ENCODE results near the gene BMPER. TPM values are rescaled to one million over a fixed set of nuclear protein-coding genes. Genes with fewer than 3 reads are reported as not detected.

The BMPER gene
- total RNA-seq, 2 experiments from 2014 or later, result not detected

DNA sequence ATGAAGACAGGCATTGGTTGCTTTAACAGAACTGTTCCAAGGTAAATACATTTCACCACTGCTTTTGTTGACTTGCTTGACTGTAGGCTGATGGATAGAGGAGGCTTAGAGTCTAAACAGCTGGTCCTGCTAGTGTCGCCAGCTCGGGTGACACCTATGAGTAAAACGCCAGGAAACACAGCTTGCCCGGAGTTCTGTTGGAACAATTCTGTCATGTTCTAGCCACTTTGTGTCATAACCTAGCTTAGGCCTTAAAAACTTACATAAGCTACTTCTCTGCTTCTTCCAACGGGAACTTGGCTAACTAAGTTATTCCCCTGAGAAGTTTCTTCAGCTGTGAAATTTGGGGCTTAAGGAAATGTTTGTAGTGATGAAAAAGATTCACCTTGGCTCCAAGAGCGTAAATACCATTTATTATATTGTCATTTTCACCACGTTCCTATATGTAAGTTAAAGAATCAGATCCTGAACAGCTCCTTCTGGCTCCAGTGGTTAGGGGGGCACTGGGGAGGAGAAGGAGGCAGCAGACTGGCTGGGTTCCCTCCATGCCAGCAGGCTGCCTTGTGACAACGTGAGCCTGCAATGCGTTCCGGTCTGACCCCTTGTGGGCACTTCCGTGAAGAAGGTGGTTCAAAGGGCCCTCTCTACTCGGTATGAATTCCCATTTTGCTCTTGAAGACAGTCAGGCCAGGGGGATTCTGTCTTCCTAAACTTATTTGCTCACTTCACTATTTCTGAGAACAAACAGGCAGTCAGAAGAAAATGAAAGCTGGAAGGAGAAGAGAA is 253.2 kb downstream of the BMPER start:
- no peaks in the 10 kb centered on the region for H3K27me3 ChIP-seq (ENCODE audit: control insufficient read depth in 1 of 2, insufficient read depth in 2 of 2, low read length in 2 of 2)
- H3K4me1 ChIP-seq (ENCODE audit: insufficient read depth, low read length), result no peaks in the 10 kb centered on the region
- Mint-ChIP-seq H3K27me3 (no peaks in the 10 kb centered on the region), H3K4me1 (ENCODE audit: low read depth) (no peaks in the 10 kb centered on the region), H3K36me3 (ENCODE audit: low read depth) (no peaks in the 10 kb centered on the region), H3K27ac (no peak overlapping the region), H3K4me3 (no peak overlapping the region), H3K9me3 (peaks cover 3% of the 10 kb centered on the region)
- H3K9me3 ChIP-seq (ENCODE audit: control insufficient read depth in 1 of 2, insufficient read depth in 1 of 2, low read length in 2 of 2), result peaks cover 0 to 19% of the 10 kb centered on the region in 2 experiments
- DNase-seq (no peak), ATAC-seq (ENCODE audit: poor library complexity) (no peak)
- H3K27ac ChIP-seq (ENCODE audit: low read depth in 1 of 2, low read length in 2 of 2), result no peak overlapping the region
- H3K36me3 ChIP-seq (ENCODE audit: insufficient read depth, low read length), result no peaks in the 10 kb centered on the region
- H3K4me3 ChIP-seq (ENCODE audit: low read length), result no peak overlapping the region
- TF ChIP-seq, protein P1, sequence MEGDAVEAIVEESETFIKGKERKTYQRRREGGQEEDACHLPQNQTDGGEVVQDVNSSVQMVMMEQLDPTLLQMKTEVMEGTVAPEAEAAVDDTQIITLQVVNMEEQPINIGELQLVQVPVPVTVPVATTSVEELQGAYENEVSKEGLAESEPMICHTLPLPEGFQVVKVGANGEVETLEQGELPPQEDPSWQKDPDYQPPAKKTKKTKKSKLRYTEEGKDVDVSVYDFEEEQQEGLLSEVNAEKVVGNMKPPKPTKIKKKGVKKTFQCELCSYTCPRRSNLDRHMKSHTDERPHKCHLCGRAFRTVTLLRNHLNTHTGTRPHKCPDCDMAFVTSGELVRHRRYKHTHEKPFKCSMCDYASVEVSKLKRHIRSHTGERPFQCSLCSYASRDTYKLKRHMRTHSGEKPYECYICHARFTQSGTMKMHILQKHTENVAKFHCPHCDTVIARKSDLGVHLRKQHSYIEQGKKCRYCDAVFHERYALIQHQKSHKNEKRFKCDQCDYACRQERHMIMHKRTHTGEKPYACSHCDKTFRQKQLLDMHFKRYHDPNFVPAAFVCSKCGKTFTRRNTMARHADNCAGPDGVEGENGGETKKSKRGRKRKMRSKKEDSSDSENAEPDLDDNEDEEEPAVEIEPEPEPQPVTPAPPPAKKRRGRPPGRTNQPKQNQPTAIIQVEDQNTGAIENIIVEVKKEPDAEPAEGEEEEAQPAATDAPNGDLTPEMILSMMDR (IDR thresholded peaks at IDR 0.05), result no peak
- POLR2A ChIA-PET, result no interaction called here
- intact Hi-C loops (cut with DNase I, micrococcal nuclease), result no loop called here
- CTCF ChIA-PET, result no interaction called here

DNA sequence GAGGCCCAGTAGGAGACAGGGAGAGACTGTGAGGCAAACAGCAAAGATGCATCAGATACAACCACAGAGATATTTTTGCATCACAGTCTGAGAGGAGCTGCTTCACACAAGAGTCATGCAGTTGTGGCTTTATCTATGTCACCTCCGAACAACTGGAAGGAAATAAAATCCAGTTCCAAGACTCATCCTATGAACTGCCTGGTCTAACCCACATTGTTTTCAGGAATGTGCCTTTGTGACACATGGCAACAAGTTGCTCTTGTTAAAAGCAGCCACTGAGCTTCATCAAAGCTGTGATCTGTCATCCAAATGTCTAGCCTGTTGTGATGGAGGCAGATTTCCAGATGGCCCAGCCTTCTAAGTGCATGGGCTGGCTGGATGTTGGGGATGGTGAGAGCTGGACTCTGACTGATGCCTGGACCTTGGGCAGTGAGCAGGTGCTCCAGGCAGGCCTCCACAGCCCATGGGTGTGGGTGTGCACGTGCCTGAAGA is 255.0 kb downstream of the BMPER start:
- Histone ChIP-seq H3K36me3 (ENCODE audit: insufficient read depth, low read length) (no peaks in the 10 kb centered on the region), H3K4me3 (ENCODE audit: low read length) (no peak overlapping the region), H3K27me3 (ENCODE audit: control insufficient read depth in 1 of 2, insufficient read depth in 2 of 2, low read length in 2 of 2) (no peaks in the 10 kb centered on the region), H3K9me3 (ENCODE audit: control insufficient read depth in 1 of 2, insufficient read depth in 1 of 2, low read length in 2 of 2) (peaks cover 0 to 23% of the 10 kb centered on the region in 2 experiments), H3K27ac (ENCODE audit: low read depth in 1 of 2, low read length in 2 of 2) (no peak overlapping the region), H3K4me1 (ENCODE audit: insufficient read depth, low read length) (no peaks in the 10 kb centered on the region)
- POLR2A ChIA-PET, result no interaction called here
- H3K36me3 Mint-ChIP-seq (ENCODE audit: low read depth), result no peaks in the 10 kb centered on the region
- TF ChIP-seq, protein P1 (IDR thresholded peaks at IDR 0.05), result no peak
- CTCF ChIA-PET, result no interaction called here
- no peak overlapping the region for H3K4me3 Mint-ChIP-seq
- no peaks in the 10 kb centered on the region for H3K4me1 Mint-ChIP-seq (ENCODE audit: low read depth)
- ATAC-seq (ENCODE audit: poor library complexity), result no peak
- intact Hi-C loops (cut with DNase I, micrococcal nuclease), result no loop called here
- no peak for DNase-seq
- H3K27ac Mint-ChIP-seq, result no peak overlapping the region
- peaks cover 7% of the 10 kb centered on the region for H3K9me3 Mint-ChIP-seq
- no peaks in the 10 kb centered on the region for H3K27me3 Mint-ChIP-seq

DNA sequence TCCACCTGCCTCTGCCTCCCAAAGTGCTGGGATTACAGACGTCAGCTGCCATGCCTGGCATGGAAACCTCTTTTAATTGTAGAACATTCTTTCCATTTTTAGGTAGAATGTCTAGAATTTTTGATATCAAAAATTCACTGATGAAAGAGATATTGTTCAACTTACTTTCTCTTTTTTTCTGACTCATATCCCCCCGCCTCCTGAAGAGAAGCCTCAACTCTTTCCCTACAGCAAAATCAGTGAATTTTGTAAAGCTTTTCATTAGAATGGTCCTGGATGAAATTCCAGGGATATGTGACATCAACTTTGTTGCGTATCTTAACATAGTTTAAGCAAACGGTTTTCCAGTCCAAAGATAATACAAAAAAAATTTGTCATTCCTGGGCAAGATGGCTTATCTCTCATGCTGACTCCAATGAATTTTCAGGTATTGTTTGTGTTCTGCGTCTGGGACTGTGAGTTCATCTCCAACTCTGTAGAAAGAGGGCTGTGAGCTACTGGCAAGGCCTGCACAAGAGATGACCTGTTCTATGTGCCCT is 256.8 kb downstream of the BMPER start:
- Mint-ChIP-seq H3K36me3 (ENCODE audit: low read depth) (no peaks in the 10 kb centered on the region), H3K9me3 (peaks cover 6% of the 10 kb centered on the region), H3K4me3 (no peak overlapping the region), H3K27me3 (no peaks in the 10 kb centered on the region), H3K27ac (no peak overlapping the region), H3K4me1 (ENCODE audit: low read depth) (no peaks in the 10 kb centered on the region)
- no peaks in the 10 kb centered on the region for H3K36me3 ChIP-seq (ENCODE audit: insufficient read depth, low read length)
- no peak overlapping the region for H3K4me3 ChIP-seq (ENCODE audit: low read length)
- POLR2A ChIA-PET, result no interaction called here
- H3K27ac ChIP-seq (ENCODE audit: low read depth in 1 of 2, low read length in 2 of 2), result no peak overlapping the region
- intact Hi-C loops (cut with DNase I, micrococcal nuclease), result no loop called here
- no peak for ATAC-seq (ENCODE audit: poor library complexity)
- no peak for DNase-seq
- TF ChIP-seq, protein P1 (IDR thresholded peaks at IDR 0.05), result no peak
- H3K4me1 ChIP-seq (ENCODE audit: insufficient read depth, low read length), result no peaks in the 10 kb centered on the region
- peaks cover 0 to 23% of the 10 kb centered on the region in 2 experiments for H3K9me3 ChIP-seq (ENCODE audit: control insufficient read depth in 1 of 2, insufficient read depth in 1 of 2, low read length in 2 of 2)
- CTCF ChIA-PET, result no interaction called here
- H3K27me3 ChIP-seq (ENCODE audit: control insufficient read depth in 1 of 2, insufficient read depth in 2 of 2, low read length in 2 of 2), result no peaks in the 10 kb centered on the region
